ENCODE results near the gene C11orf42. TPM values are rescaled to one million over a fixed set of nuclear protein-coding genes. Genes with fewer than 3 reads are reported as not detected.

The C11orf42 gene
- total RNA-seq (2014; rRNA removed; shearing (Covaris generic)): not detected in 2 replicates

- DNase-seq (ENCODE audit: low spot score): no peak
- in situ Hi-C loops (cut with HindIII; ENCODE audit: low sequenced_read_pairs): no loop called here
Measured at GRCh38 chr11:6205366-6205765, at the start of gene C11orf42. C11orf42 (plus strand) TSS chr11:6205557; CDS start chr11:6205616, 59 bp downstream.

GRCh38 chr11:6156628-6157359 lies 48.6 kb upstream of the C11orf42 start:
- in situ Hi-C loops (cut with HindIII; ENCODE audit: low sequenced_read_pairs): no loop called here

GRCh38 chr11:6170226-6170625 lies 35.1 kb upstream of the C11orf42 start, which contains the start of gene OR52B2:
OR52B2 (minus strand) TSS chr11:6170326; CDS start chr11:6170326, 0 bp downstream.
- no peak for DNase-seq (ENCODE audit: low spot score)
- in situ Hi-C loops (cut with HindIII; ENCODE audit: low sequenced_read_pairs): no loop called here

More at GRCh38 chr11:6156628-6157359, 48.6 kb upstream of the C11orf42 start:
- no peak for DNase-seq (ENCODE audit: low spot score)

GRCh38 chr11:6175440-6175839 lies 29.9 kb upstream of the C11orf42 start:
- no peak for DNase-seq (ENCODE audit: low spot score)

GRCh38 chr11:6191742-6192141 lies 13.6 kb upstream of the C11orf42 start:
- in situ Hi-C loops (cut with HindIII; ENCODE audit: low sequenced_read_pairs): no loop called here
- no peak for DNase-seq (ENCODE audit: low spot score)

More at GRCh38 chr11:6175440-6175839, 29.9 kb upstream of the C11orf42 start:
- in situ Hi-C loops (cut with HindIII; ENCODE audit: low sequenced_read_pairs): no loop called here

- no peak for DNase-seq (ENCODE audit: low spot score)
- in situ Hi-C loops (cut with HindIII; ENCODE audit: low sequenced_read_pairs): no loop called here
Measured at GRCh38 chr11:6194065-6194581, 11.2 kb upstream of the C11orf42 start.

- no peak for DNase-seq (ENCODE audit: low spot score)
Measured at GRCh38 chr11:6196396-6196795, 9.0 kb upstream of the C11orf42 start.

GRCh38 chr11:6197466-6198200 lies 7.7 kb upstream of the C11orf42 start:
- in situ Hi-C loops (cut with HindIII; ENCODE audit: low sequenced_read_pairs): no loop called here
- DNase-seq (ENCODE audit: low spot score): no peak

More at GRCh38 chr11:6196396-6196795, 9.0 kb upstream of the C11orf42 start:
- in situ Hi-C loops (cut with HindIII; ENCODE audit: low sequenced_read_pairs): no loop called here

GRCh38 chr11:6199174-6199810 lies 6.1 kb upstream of the C11orf42 start, which contains the start of gene OR52W1:
OR52W1 (plus strand) TSS chr11:6199224; CDS start chr11:6199224, 0 bp downstream.
- in situ Hi-C loops (cut with HindIII; ENCODE audit: low sequenced_read_pairs): no loop called here
- no peak for DNase-seq (ENCODE audit: low spot score)

- no peak for DNase-seq (ENCODE audit: low spot score)
- in situ Hi-C loops (cut with HindIII; ENCODE audit: low sequenced_read_pairs): no loop called here
Measured at GRCh38 chr11:6200975-6201374, 4.4 kb upstream of the C11orf42 start.

- no peak for DNase-seq (ENCODE audit: low spot score)
- in situ Hi-C loops (cut with HindIII; ENCODE audit: low sequenced_read_pairs): no loop called here
Measured at GRCh38 chr11:6201481-6201880, 3.9 kb upstream of the C11orf42 start.

- no peak for DNase-seq (ENCODE audit: low spot score)
- in situ Hi-C loops (cut with HindIII; ENCODE audit: low sequenced_read_pairs): no loop called here
Measured at GRCh38 chr11:6202041-6202440, 3.3 kb upstream of the C11orf42 start.

GRCh38 chr11:6203327-6203726 lies 2.0 kb upstream of the C11orf42 start:
- in situ Hi-C loops (cut with HindIII; ENCODE audit: low sequenced_read_pairs): no loop called here
- DNase-seq (ENCODE audit: low spot score): no peak

GRCh38 chr11:6204706-6205105 lies 651 bp upstream of the C11orf42 start:
- DNase-seq (ENCODE audit: low spot score): no peak
- in situ Hi-C loops (cut with HindIII; ENCODE audit: low sequenced_read_pairs): no loop called here

GRCh38 chr11:6206456-6207180 lies 1.3 kb downstream of the C11orf42 start:
- in situ Hi-C loops (cut with HindIII; ENCODE audit: low sequenced_read_pairs): no loop called here
- DNase-seq (ENCODE audit: low spot score): peak; percentile 75

GRCh38 chr11:6209801-6210200 lies 4.4 kb downstream of the C11orf42 start:
- DNase-seq (ENCODE audit: low spot score): no peak
- in situ Hi-C loops (cut with HindIII; ENCODE audit: low sequenced_read_pairs): no loop called here

GRCh38 chr11:6210274-6210955 lies 5.1 kb downstream of the C11orf42 start:
- in situ Hi-C loops (cut with HindIII; ENCODE audit: low sequenced_read_pairs): no loop called here
- no peak for DNase-seq (ENCODE audit: low spot score)

GRCh38 chr11:6214530-6214929 lies 9.2 kb downstream of the C11orf42 start:
- in situ Hi-C loops (cut with HindIII; ENCODE audit: low sequenced_read_pairs): no loop called here
- DNase-seq (ENCODE audit: low spot score): no peak
